ENCODE data around the gene RTF1. TPM values are rescaled to one million over a fixed set of nuclear protein-coding genes. Genes with fewer than 3 reads are reported as not detected.

The RTF1 gene
- total RNA-seq, 1 donor from 2014 or later, result 34.7 TPM

GRCh38 chr15:41484937-41485625, 68.2 kb downstream of the RTF1 start:
- no peak for DNase-seq (ENCODE audit: extremely low read depth, low read depth, low spot score)

- no peak for DNase-seq (ENCODE audit: extremely low read depth, low read depth, low spot score)
Observed at GRCh38 chr15:41486286-41486685, 69.4 kb downstream of the RTF1 start.

- no peak for DNase-seq (ENCODE audit: extremely low read depth, low read depth, low spot score)
Observed at GRCh38 chr15:41487381-41487780, 70.5 kb downstream of the RTF1 start.

GRCh38 chr15:41487802-41488201, 70.9 kb downstream of the RTF1 start:
- no peak for DNase-seq (ENCODE audit: extremely low read depth, low read depth, low spot score)

GRCh38 chr15:41489641-41490040, 72.7 kb downstream of the RTF1 start:
- no peak for DNase-seq (ENCODE audit: extremely low read depth, low read depth, low spot score)

GRCh38 chr15:41490355-41490754, 73.5 kb downstream of the RTF1 start:
- DNase-seq (ENCODE audit: extremely low read depth, low read depth, low spot score), result peak; percentile 68

- DNase-seq (ENCODE audit: extremely low read depth, low read depth, low spot score), result no peak
Observed at GRCh38 chr15:41491889-41492288, 75.0 kb downstream of the RTF1 start.

- no peak for DNase-seq (ENCODE audit: extremely low read depth, low read depth, low spot score)
Observed at GRCh38 chr15:41492597-41493204, 75.8 kb downstream of the RTF1 start.

GRCh38 chr15:41493205-41493901, 76.5 kb downstream of the RTF1 start, which contains the start of gene ITPKA:
ITPKA (plus strand) TSS chr15:41493874; CDS start chr15:41493928, 54 bp downstream.
- DNase-seq (ENCODE audit: extremely low read depth, low read depth, low spot score), result no peak

GRCh38 chr15:41493902-41494189, 77.0 kb downstream of the RTF1 start:
- DNase-seq (ENCODE audit: extremely low read depth, low read depth, low spot score), result no peak

GRCh38 chr15:41494190-41494921, 77.5 kb downstream of the RTF1 start:
- no peak for DNase-seq (ENCODE audit: extremely low read depth, low read depth, low spot score)

GRCh38 chr15:41494922-41495735, 78.2 kb downstream of the RTF1 start:
- no peak for DNase-seq (ENCODE audit: extremely low read depth, low read depth, low spot score)

- no peak for DNase-seq (ENCODE audit: extremely low read depth, low read depth, low spot score)
Observed at GRCh38 chr15:41495736-41496599, 79.1 kb downstream of the RTF1 start.

- no peak for DNase-seq (ENCODE audit: extremely low read depth, low read depth, low spot score)
Observed at GRCh38 chr15:41498657-41499056, 81.8 kb downstream of the RTF1 start.

GRCh38 chr15:41499109-41499851, 82.4 kb downstream of the RTF1 start:
- DNase-seq (ENCODE audit: extremely low read depth, low read depth, low spot score), result no peak

- DNase-seq (ENCODE audit: extremely low read depth, low read depth, low spot score), result no peak
Observed at GRCh38 chr15:41501191-41501917, 84.5 kb downstream of the RTF1 start.

- no peak for DNase-seq (ENCODE audit: extremely low read depth, low read depth, low spot score)
Observed at GRCh38 chr15:41501931-41502794, 85.3 kb downstream of the RTF1 start.

All from glomerular endothelial cell (primary cell).